ENCODE results near the gene ASB6. TPM values are rescaled to one million over a fixed set of nuclear protein-coding genes. Genes with fewer than 3 reads are reported as not detected.

The ASB6 gene
- total RNA-seq, 4 donors from 2014 or later: 14.5 to 35.4 (median 16.3) TPM

DNA sequence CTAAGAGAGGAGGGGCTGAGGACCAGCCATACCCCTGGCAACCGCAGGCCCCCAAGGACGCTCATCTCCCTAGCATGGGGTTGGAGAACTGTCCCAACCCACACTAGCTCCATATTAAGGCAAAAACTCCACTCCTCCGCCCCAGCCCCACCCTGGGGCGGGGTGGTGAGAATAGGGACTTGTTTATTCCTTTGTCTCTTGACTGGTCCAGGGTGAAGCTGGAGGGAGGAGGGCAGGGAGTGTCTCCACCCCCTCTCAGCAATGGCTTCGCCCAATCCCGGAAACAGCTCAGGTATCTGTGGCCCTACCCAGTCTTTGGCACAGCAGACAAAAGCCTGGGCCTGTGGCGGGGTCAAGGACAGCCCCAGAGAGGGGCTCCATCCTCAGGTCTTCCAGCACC is 40.4 kb upstream of the ASB6 start:
- TF ChIP-seq, protein P1, sequence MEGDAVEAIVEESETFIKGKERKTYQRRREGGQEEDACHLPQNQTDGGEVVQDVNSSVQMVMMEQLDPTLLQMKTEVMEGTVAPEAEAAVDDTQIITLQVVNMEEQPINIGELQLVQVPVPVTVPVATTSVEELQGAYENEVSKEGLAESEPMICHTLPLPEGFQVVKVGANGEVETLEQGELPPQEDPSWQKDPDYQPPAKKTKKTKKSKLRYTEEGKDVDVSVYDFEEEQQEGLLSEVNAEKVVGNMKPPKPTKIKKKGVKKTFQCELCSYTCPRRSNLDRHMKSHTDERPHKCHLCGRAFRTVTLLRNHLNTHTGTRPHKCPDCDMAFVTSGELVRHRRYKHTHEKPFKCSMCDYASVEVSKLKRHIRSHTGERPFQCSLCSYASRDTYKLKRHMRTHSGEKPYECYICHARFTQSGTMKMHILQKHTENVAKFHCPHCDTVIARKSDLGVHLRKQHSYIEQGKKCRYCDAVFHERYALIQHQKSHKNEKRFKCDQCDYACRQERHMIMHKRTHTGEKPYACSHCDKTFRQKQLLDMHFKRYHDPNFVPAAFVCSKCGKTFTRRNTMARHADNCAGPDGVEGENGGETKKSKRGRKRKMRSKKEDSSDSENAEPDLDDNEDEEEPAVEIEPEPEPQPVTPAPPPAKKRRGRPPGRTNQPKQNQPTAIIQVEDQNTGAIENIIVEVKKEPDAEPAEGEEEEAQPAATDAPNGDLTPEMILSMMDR (IDR thresholded peaks at IDR 0.05): no peak
- DNase-seq (ENCODE audit: low spot score) (no peak), ATAC-seq (ENCODE audit: low FRiP score) (no peak)

DNA sequence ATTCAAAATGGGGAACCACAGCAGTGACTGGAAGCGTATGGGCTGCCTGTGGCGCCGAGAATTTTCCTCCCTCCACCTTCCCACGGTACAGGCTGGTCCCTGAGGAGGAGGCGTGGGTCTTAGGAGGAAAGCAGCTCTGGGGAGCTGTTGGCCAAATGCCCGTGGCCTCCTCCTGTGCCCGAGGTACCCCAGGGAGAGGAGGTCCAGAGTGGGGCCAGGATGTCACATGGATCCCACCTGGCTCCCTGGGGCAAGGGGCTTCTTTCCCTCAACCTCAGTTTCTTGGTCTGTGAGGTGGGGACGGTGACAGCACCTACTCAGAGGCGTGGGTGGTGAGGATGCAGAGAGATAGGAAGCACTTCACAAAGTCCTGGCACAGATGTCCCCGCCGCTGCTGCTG is 40.0 kb upstream of the ASB6 start:
- ATAC-seq (ENCODE audit: low FRiP score): no peak
- TF ChIP-seq, protein P1 (IDR thresholded peaks at IDR 0.05): no peak

DNA sequence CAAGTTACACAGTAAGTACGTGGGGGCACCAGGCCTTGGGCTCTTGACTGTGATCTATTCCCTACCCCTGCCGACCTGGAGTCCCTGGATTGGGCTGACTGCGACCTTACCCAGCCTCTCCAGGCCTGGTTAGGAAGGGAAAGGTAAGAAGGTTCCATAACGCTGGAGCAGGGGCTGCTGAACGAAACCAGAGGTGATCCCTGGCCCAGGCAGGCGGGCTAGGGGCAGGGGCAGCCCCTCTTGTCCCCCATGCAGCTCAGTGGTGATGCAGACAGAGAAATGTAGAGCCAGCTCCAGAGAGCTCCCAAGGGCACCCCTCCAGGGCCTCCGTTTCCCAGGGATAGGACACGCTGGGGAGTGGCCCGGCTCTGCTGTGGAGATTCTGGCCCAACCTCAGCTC is 37.6 kb upstream of the ASB6 start:
- ATAC-seq (ENCODE audit: low FRiP score) (no peak), DNase-seq (ENCODE audit: low spot score) (no peak)

More for the DNA sequence above, 40.0 kb upstream of the ASB6 start:
- no peak for DNase-seq (ENCODE audit: low spot score)

DNA sequence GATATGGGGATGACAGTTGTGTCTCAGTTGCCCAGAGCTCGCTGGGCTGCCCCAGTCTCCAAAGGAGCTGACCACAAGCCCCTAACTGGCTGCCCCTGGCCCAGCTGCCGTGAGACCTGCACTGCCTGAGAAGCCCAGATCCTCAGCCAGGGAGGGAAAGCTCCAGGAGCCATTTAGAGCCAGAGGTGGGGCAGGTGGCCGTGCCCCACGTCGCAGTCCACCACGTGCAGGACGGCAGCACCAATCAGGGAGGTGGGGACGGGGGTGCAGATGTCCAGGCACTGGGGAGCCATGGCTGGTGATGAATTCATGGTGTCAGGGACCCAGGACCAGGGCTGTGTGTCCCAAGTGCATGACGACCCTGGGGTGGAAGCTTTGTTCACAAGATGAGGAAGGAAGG is 36.9 kb upstream of the ASB6 start:
- DNase-seq (ENCODE audit: low spot score): no peak
- TF ChIP-seq, protein P1 (IDR thresholded peaks at IDR 0.05): no peak
- ATAC-seq (ENCODE audit: low FRiP score): no peak

More for the DNA sequence above, 37.6 kb upstream of the ASB6 start:
- TF ChIP-seq, protein P1 (IDR thresholded peaks at IDR 0.05): no peak

DNA sequence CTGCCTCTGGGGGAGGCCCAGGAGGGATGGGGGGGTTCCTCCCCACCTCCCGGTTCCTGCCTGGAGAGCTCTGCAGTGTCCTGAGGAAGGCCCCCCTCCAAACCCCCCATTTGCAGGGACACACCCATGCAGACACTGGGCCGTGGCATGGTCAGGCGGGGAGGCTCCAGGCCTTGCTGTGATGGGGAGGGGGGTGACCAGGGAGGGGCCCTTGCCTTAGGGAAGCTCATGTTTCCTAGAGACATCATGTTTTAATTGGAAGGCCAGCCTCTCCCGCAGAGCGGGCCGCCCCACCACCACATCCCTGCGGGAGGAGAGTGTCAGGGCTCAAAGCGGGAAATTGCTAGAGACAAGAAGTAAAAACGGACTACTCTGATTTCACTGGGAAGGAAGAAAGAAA is 35.5 kb upstream of the ASB6 start:
- no peak for ATAC-seq (ENCODE audit: low FRiP score)
- TF ChIP-seq, protein P1 (IDR thresholded peaks at IDR 0.05): no peak
- no peak for DNase-seq (ENCODE audit: low spot score)

DNA sequence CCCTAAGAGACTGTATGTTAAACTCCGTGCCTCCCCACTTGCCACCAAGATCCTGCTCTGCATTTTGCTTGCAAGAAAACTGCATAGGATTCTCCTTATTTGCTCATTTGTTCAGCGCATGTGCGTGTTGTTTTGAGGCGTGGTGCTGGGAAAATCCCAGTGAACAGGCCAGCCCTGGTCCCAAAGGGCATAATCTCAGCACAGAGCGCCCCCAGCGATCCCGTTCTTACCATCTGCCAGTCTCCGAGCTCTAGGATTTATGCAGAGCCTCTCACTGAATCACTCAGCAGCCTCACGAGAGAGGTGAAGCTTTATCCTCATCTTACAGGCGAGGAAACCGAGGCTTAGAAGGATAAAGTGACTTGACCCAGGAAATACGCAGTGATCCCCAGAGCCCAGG is 35.0 kb upstream of the ASB6 start:
- TF ChIP-seq, protein P1 (IDR thresholded peaks at IDR 0.05): no peak
- ATAC-seq (ENCODE audit: low FRiP score) (no peak), DNase-seq (ENCODE audit: low spot score) (no peak)

DNA sequence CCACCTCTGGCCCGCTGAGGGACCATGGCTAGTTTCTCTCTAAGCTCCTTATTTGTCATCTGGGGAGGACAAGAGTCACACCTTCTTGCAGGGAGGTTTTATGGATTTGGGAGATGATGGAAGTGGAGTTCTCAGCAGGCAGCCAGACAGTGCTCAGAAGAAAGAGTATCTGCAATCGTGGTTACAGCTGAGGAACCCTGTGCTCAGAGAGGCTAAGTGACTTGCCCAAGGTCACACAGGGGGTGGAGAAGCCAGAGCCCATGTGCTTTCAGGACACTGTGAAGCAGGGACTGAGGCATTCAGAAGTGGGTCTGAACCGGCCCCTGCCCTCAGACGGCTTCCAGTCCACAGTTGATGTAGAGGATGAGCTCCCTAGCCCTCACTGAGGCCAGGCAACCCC is 34.3 kb upstream of the ASB6 start:
- ATAC-seq (ENCODE audit: low FRiP score) (no peak), DNase-seq (ENCODE audit: low spot score) (no peak)
- TF ChIP-seq, protein P1 (IDR thresholded peaks at IDR 0.05): no peak
